Spleen (tissue), 11 donors: Measurements from ENCODE around the gene ATAD5. TPM values are rescaled to one million over a fixed set of nuclear protein-coding genes. Genes with fewer than 3 reads are reported as not detected.

Experiments
- DNase-seq: peaks from one replicate; pipeline ENCODE4 v3.0.0-alpha.2; 2020
- H3K27ac ChIP-seq, 8 donors: fragments of 200-600 bp; sonication (generic) in 7 of 8; 1 replicate in 4 of 8; 2 replicates in 4 of 8; pipeline versions ENCODE4 v1.5.0 to v1.8.0; 2016 to 2021; ENCODE audit warnings: inconsistent platforms in 4 of 8, mild to moderate bottlenecking in 4 of 8, moderate library complexity in 1 of 8
- H3K27me3 ChIP-seq, 7 donors: fragments of 200-600 bp; sonication (generic) in 6 of 7; replicated peaks in 1 of 7; 1 replicate in 4 of 7; 2 replicates in 3 of 7; pipeline versions ENCODE4 v1.5.0 to v1.8.0; 2016 to 2021; ENCODE audit warnings: inconsistent platforms in 3 of 7, mild to moderate bottlenecking in 1 of 7
- H3K36me3 ChIP-seq, 6 donors: fragments of 200-600 bp; sonication (generic) in 5 of 6; 1 replicate in 4 of 6; 2 replicates in 2 of 6; pipeline versions ENCODE4 v1.5.0 to v1.8.0; 2016 to 2021; ENCODE audit warnings: inconsistent platforms in 2 of 6
- H3K4me1 ChIP-seq, 6 donors: fragments of 200-600 bp; sonication (generic) in 5 of 6; 1 replicate in 3 of 6; 2 replicates in 3 of 6; pipeline versions ENCODE4 v1.5.0 to v1.8.0; 2016 to 2021; ENCODE audit warnings: inconsistent platforms in 3 of 6
- H3K4me3 ChIP-seq, 8 donors: fragments of 200-600 bp; sonication (generic) in 7 of 8; 1 replicate in 4 of 8; 2 replicates in 4 of 8; pipeline versions ENCODE4 v1.5.0 to v1.8.0; 2016 to 2021; ENCODE audit warnings: inconsistent platforms in 4 of 8, mild to moderate bottlenecking in 4 of 8, moderate library complexity in 2 of 8
- H3K9me3 ChIP-seq, 8 donors: fragments of 200-600 bp; sonication (generic) in 7 of 8; 1 replicate in 4 of 8; 2 replicates in 4 of 8; pipeline versions ENCODE4 v1.5.0 to v1.8.0; 2016 to 2021; ENCODE audit warnings: inconsistent platforms in 4 of 8
- POLR2A ChIP-seq, 3 donors: fragments of 450-650 bp; IDR thresholded peaks; one replicate each; pipeline ENCODE4 v1.5.1; 2017; ENCODE audit warnings: antibody characterized with exemption in 3 of 3, mild to moderate bottlenecking in 1 of 3
- POLR2AphosphoS5 ChIP-seq, 3 donors: sonication (generic); formaldehyde crosslinking; IDR thresholded peaks; one replicate each; pipeline ENCODE4 v1.5.1; 2017; ENCODE audit warnings: antibody characterized with exemption in 3 of 3
- WGBS, 5 donors: extraction: QIAGEN DNeasy Blood & Tissue Kit in 3 of 5; methylation state at CpG; one replicate each; pipeline versions ENCODE4 v1.1.5 to v1.1.7; 2013 to 2018; 5-methylcytosine and 5-hydroxymethylcytosine counted together
- intact Hi-C: fragments of 100-400 bp; cut with DNase I; formaldehyde crosslinking; loops from one replicate; pipeline ENCODE4 v1.15.0; 2023; ENCODE audit warnings: low total_unique reads
- polyA plus RNA-seq, 3 donors: library from polyadenylated mRNA; stranded (reverse); fragments of 200-250 nt; gene quantifications; one replicate each; pipeline ENCODE4 v1.2.1, GENCODE V29; 2013
- total RNA-seq, 7 donors: library from RNA; depleted of rRNA in 3 of 7; stranded (reverse); fragments of >200 nt in 3 of 7; fragmentation: NEBNext Ultra II Directional in 4 of 7; extraction: Animal tissue kit (Norgen Biotek cat#: 25700) in 4 of 7; gene quantifications; one replicate each; pipeline versions ENCODE4 v1.1.0 to v1.2.1, GENCODE V29; 2016 to 2021
- TF ChIP-seq, protein P1 (sequence below), 11 experiments: fragments of 200-600 bp in 7 of 11; fragments of 450-650 bp in 4 of 11; sonication (generic) in 4 of 11; IDR thresholded peaks in 8 of 11; conservative IDR thresholded peaks in 3 of 11; 1 replicate in 7 of 11; 2 replicates in 4 of 11; pipeline versions ENCODE4 v1.4.0 to v1.8.0; 2016 to 2021; ENCODE audit warnings: antibody characterized with exemption in 11 of 11, inconsistent platforms in 4 of 11, mild to moderate bottlenecking in 1 of 11
- donor health status: healthy with polysubstance abuse.
- donor health status: DM: no; HTN: no; CAD: no; lungs with moderate emphysema.
- donor health status: DM: no; HTN: no; CAD: no.
- donor health status: Bipolar disorder and iron deficiency.
- donor health status: healthy.
- donor health status: DM: no; HTN: no; CAD: no.
- donor health status: DM: yes; HTN: yes; CAD: no.

The ATAD5 gene
- total and polyA plus RNA-seq, 10 donors, result 0.61 to 7.4 (median 4.0) TPM

DNA sequence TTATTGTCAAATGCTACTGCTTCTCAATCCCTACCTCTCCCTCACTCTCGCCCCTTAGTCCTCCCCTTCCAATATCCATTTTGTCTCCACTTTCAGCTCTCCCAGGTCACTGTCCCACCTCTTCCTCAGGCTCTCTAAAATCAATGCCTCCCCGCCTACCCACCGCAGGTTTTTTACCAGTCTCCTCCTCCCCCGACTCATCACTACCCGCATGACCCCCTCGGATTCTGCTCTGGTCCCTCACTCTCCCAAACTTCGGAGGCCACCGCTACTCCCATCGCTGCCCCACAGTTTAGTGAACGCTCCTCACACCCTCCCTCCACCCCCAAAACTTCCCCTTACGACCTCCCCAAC, 7.8 kb upstream of the ATAD5 start:
- H3K9me3 ChIP-seq, result no peaks in the 10 kb centered on the region
- H3K27me3 ChIP-seq, result no peaks in the 10 kb centered on the region
- DNase-seq, result peak; percentile 81
- H3K36me3 ChIP-seq, result peaks cover 0 to 4% (median 0%) of the 10 kb centered on the region in 6 donors
- peak overlapping the region; percentile 80 to 97 (median 94) for H3K27ac ChIP-seq
- intact Hi-C loops, result no loop called here
- peak overlapping the region; percentile 77 to 94 (median 82) for H3K4me3 ChIP-seq
- H3K4me1 ChIP-seq, result peaks cover 29 to 68% (median 60%) of the 10 kb centered on the region in 6 donors
- 0 to 2% (median 1%) methylated on average over 11 of the region's 11 CpGs for WGBS, 5 donors
- TF ChIP-seq POLR2AphosphoS5 (IDR thresholded peaks at IDR 0.05), result no peak
- TF ChIP-seq POLR2A (IDR thresholded peaks at IDR 0.05), result no peak

DNA sequence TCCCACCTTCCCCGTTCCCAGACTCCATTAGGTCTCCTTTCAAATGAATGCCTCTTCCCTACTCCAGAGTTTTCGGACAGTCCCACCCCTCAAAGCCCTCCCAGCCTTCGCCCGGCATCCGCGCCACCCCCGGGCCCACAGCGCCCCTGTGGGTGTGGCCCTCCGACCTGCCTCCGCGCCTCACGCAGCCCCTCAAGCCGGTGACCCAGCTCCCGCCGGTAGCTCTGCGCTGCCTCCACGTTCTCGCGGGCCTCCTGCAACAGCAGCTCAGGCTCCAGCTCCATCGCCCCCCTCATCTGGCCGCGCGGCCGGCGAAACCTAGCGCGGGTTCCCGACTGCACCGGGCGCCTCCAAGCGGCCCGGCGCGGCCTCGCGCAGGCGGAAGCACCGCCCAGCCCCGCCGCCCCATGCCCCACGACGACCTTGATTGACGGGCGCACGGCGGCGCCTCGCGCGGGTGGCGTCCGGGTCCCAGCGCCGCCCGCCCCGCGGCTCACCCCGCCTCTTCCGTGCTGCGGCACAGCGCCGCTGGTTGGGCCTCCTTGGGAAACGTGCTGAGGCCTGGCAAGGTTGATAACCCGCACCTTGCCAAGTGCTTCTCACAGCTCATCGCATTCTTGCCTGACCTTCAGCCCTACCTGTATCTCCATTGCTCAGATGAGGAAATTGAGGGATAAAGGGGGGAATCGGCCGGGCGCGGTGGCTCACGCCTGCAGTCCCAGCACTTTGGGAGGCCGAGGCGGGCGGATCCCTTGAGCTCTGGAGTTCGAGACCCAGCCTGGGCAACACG, 7.2 kb upstream of the ATAD5 start, which contains the start of gene CRLF3:
Gene CRLF3, minus strand, starts transcription at position 337 of the 790 bp plus-strand sequence. Its CDS starts 41 bp downstream, at position 296.
- TF ChIP-seq POLR2AphosphoS5 (IDR thresholded peaks at IDR 0.05) (peak; percentile 95 to 96 (median 96)), POLR2A (IDR thresholded peaks at IDR 0.05) (peak; percentile 47 to 86 (median 67))
- TF ChIP-seq, protein P1, sequence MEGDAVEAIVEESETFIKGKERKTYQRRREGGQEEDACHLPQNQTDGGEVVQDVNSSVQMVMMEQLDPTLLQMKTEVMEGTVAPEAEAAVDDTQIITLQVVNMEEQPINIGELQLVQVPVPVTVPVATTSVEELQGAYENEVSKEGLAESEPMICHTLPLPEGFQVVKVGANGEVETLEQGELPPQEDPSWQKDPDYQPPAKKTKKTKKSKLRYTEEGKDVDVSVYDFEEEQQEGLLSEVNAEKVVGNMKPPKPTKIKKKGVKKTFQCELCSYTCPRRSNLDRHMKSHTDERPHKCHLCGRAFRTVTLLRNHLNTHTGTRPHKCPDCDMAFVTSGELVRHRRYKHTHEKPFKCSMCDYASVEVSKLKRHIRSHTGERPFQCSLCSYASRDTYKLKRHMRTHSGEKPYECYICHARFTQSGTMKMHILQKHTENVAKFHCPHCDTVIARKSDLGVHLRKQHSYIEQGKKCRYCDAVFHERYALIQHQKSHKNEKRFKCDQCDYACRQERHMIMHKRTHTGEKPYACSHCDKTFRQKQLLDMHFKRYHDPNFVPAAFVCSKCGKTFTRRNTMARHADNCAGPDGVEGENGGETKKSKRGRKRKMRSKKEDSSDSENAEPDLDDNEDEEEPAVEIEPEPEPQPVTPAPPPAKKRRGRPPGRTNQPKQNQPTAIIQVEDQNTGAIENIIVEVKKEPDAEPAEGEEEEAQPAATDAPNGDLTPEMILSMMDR (IDR thresholded peaks at IDR 0.05 in 8 of 11, conservative IDR thresholded peaks at IDR 0.05 in 3 of 11), result peak in 10 of 11 experiments; percentile 13 to 88 (median 72)
- intact Hi-C loops, result no loop called here
- Histone ChIP-seq H3K4me3 (peak within 1 kb of the TSS; percentile 77 to 94 (median 82)), H3K9me3 (no peaks in the 10 kb centered on the region), H3K36me3 (no peaks in the 10 kb centered on the region), H3K27me3 (no peaks in the 10 kb centered on the region), H3K27ac (peak within 1 kb of the TSS; percentile 80 to 97 (median 94)), H3K4me1 (peaks cover 23 to 62% (median 55%) of the 10 kb centered on the region in 6 donors)
- 4 to 9% (median 5%) methylated on average over 42 to 75 of the region's 75 CpGs for WGBS, 5 donors
- DNase-seq, result peak; percentile 99

DNA sequence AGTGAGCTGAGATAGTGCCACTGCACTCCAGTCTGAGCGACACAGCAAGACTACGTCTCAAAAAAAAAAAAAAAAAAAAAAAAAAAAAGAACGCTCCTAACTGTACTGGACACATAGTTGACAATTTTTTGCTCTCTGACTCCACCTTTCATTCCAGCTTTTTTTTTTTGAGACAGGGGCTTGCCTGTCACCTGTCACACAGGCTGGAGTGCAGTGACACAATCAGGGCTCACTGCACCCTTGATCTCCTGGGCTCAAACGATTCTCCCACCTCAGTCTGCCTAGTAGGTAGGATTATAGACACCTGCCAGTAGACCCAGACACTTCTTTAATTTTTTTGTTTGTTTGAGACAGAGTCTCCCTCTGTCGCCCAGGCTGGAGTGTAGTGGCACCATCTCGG, 4.7 kb upstream of the ATAD5 start:
- peaks cover 2 to 49% (median 38%) of the 10 kb centered on the region in 6 donors for H3K4me1 ChIP-seq
- no peak for TF ChIP-seq POLR2AphosphoS5 (IDR thresholded peaks at IDR 0.05)
- TF ChIP-seq, protein P1 (IDR thresholded peaks at IDR 0.05 in 8 of 11, conservative IDR thresholded peaks at IDR 0.05 in 3 of 11), result no peak
- TF ChIP-seq POLR2A (IDR thresholded peaks at IDR 0.05), result no peak
- intact Hi-C loops, result no loop called here
- no peaks in the 10 kb centered on the region for H3K36me3 ChIP-seq
- no peak overlapping the region for H3K27ac ChIP-seq
- H3K9me3 ChIP-seq, result no peaks in the 10 kb centered on the region
- no peaks in the 10 kb centered on the region for H3K27me3 ChIP-seq
- no peak for DNase-seq
- no peak overlapping the region for H3K4me3 ChIP-seq
- WGBS, 5 donors, result 86 to 95% (median 92%) methylated on average over 5 to 6 of the region's 6 CpGs

DNA sequence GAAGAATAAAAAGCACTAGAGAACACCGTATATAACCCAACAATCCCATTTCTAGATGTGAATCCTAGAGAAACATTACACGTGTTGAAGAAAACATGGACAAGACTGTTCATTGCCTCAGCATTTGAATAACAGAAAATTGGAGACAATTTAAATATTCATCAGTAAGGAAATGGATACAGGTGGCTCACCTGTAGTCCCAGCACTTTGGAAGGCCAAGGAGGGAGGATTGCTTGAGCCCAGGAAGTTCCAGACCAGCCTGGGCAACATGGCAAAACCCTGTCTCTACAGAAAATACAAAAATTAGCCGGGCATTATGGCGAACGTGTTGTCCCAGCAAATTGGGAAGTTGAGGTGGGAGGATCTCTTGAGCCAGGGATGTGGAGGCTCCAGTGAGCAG, 2.7 kb upstream of the ATAD5 start:
- no peak for TF ChIP-seq POLR2A (IDR thresholded peaks at IDR 0.05)
- TF ChIP-seq, protein P1 (IDR thresholded peaks at IDR 0.05 in 8 of 11, conservative IDR thresholded peaks at IDR 0.05 in 3 of 11), result no peak
- no peak for TF ChIP-seq POLR2AphosphoS5 (IDR thresholded peaks at IDR 0.05)
- Histone ChIP-seq H3K4me1 (peaks cover 8 to 49% (median 35%) of the 10 kb centered on the region in 6 donors), H3K9me3 (no peaks in the 10 kb centered on the region), H3K27me3 (no peaks in the 10 kb centered on the region), H3K36me3 (no peaks in the 10 kb centered on the region), H3K27ac (no peak overlapping the region), H3K4me3 (no peak overlapping the region)
- no peak for DNase-seq
- intact Hi-C loops, result no loop called here
- WGBS, 5 donors, result 83 to 88% (median 84%) methylated on average over 5 of the region's 5 CpGs
